Right lobe of liver (tissue), 6 donors: ENCODE data around the gene SHISA7. TPM values are rescaled to one million over a fixed set of nuclear protein-coding genes. Genes with fewer than 3 reads are reported as not detected.
"Not testable (repeated sequence)": the region's sequence is repeated elsewhere in the genome, so short reads cannot be mapped to it uniquely, and the experiment has no call there.

Experiments
- ATAC-seq, 4 donors: fragments of 200-7000 bp; cut with Tn5 transposase; one replicate each; pipeline ENCODE4 v1.9.1; 2020; ENCODE audit warnings: mild to moderate bottlenecking in 4 of 4, moderate library complexity in 4 of 4
- DNase-seq, 3 donors: peaks; one replicate each; pipeline ENCODE4 v3.0.0-alpha.2; 2020
- H3K27ac ChIP-seq, 3 donors: fragments of 200-600 bp; one replicate each; pipeline ENCODE4 v1.8.0; 2022
- H3K27me3 ChIP-seq, 2 donors: fragments of 200-600 bp; one replicate each; pipeline ENCODE4 v1.8.0; 2022
- H3K36me3 ChIP-seq, 4 donors: fragments of 200-600 bp; sonication (generic) in 1 of 4; one replicate each; pipeline versions ENCODE4 v1.5.1 to v1.8.0; 2017 to 2022; ENCODE audit warnings: control low read depth in 1 of 4
- H3K4me1 ChIP-seq, 4 donors: fragments of 200-600 bp; sonication (generic) in 1 of 4; one replicate each; pipeline versions ENCODE4 v1.5.1 to v1.8.0; 2017 to 2022; ENCODE audit warnings: control low read depth in 1 of 4
- H3K4me3 ChIP-seq, 3 donors: fragments of 200-600 bp; one replicate each; pipeline ENCODE4 v1.8.0; 2022
- H3K9me3 ChIP-seq, 4 donors: fragments of 200-600 bp; sonication (generic) in 1 of 4; one replicate each; pipeline versions ENCODE4 v1.5.1 to v1.8.0; 2017 to 2022; ENCODE audit warnings: control low read depth in 1 of 4
- CTCF ChIP-seq, 4 donors: fragments of 200-600 bp in 3 of 4; fragments of 450-650 bp in 1 of 4; IDR thresholded peaks; one replicate each; pipeline versions ENCODE4 v1.5.1 to v1.8.0; 2016 to 2022; ENCODE audit warnings: antibody characterized with exemption in 4 of 4, mild to moderate bottlenecking in 2 of 4
- POLR2A ChIP-seq: fragments of 450-650 bp; IDR thresholded peaks from one replicate; pipeline ENCODE4 v1.6.1; 2017; ENCODE audit warnings: antibody characterized with exemption, mild to moderate bottlenecking
- WGBS: methylation state at CpG from one replicate; pipeline ENCODE4 v1.1.6; 2018; ENCODE audit warnings: low coverage, low lambda C conversion rate; ENCODE audit not compliant: insufficient coverage; ENCODE audit errors: missing lambda C conversion rate; 5-methylcytosine and 5-hydroxymethylcytosine counted together
- intact Hi-C, 2 donors: fragments of 100-400 bp; cut with DNase I; formaldehyde crosslinking; loops; one replicate each; pipeline versions ENCODE4 v1.11.2 to v1.14.1; 2022
- total RNA-seq, 6 experiments: library from RNA; depleted of rRNA in 2 of 6; stranded (reverse); fragments of >200 nt in 2 of 6; fragmentation: NEBNext Ultra II Directional in 3 of 6; extraction: Animal tissue kit (Norgen Biotek cat#: 25700) in 3 of 6; gene quantifications; one replicate each; pipeline versions ENCODE4 v1.1.0 to v1.2.4, GENCODE V29; 2016 to 2023
- donor health status: DM: no; HTN: yes; CAD: no.
- donor health status: DM: no; HTN: no; CAD: no.
- donor health status: DM: no; HTN: no; CAD: no.
- donor health status: DM: no; HTN: yes; CAD: no.
- donor health status: DM: no; HTN: yes; CAD: no.

The SHISA7 gene
- total RNA-seq, 6 experiments from 2014 or later, result 0.04 TPM; not detected in 5

GRCh38 chr19:55451163-55451964, 8.3 kb upstream of the SHISA7 start:
- DNase-seq (peak in 1 of 3 donors; percentile 44), ATAC-seq (no peak)
- TF ChIP-seq CTCF (IDR thresholded peaks at IDR 0.05), result no peak
- no peak for TF ChIP-seq POLR2A
- intact Hi-C loops, result no loop called here
- Histone ChIP-seq H3K27ac (no peak overlapping the region), H3K9me3 (no peaks in the 10 kb centered on the region), H3K36me3 (peaks cover 0 to 10% (median 0%) of the 10 kb centered on the region in 4 donors), H3K4me3 (no peak overlapping the region), H3K27me3 (no peaks in the 10 kb centered on the region), H3K4me1 (no peaks in the 10 kb centered on the region)
- under 1% methylated on average over 24 of the region's 80 CpGs for WGBS

- Histone ChIP-seq H3K27ac (no peak overlapping the region), H3K36me3 (no peaks in the 10 kb centered on the region), H3K4me3 (no peak overlapping the region), H3K27me3 (no peaks in the 10 kb centered on the region), H3K4me1 (no peaks in the 10 kb centered on the region), H3K9me3 (no peaks in the 10 kb centered on the region)
- WGBS, result 16% methylated on average over 11 of the region's 16 CpGs
- no peak for TF ChIP-seq CTCF (IDR thresholded peaks at IDR 0.05)
- no peak for TF ChIP-seq POLR2A
- intact Hi-C loops, result no loop called here
- no peak for ATAC-seq
- peak in 1 of 3 donors; percentile 31 for DNase-seq
Observed at GRCh38 chr19:55449469-55449868, 6.4 kb upstream of the SHISA7 start.

- whole genome bisulfite sequencing, result 89% methylated on average over 5 of the region's 5 CpGs
- H3K27me3 ChIP-seq, ATAC-seq: not testable (repeated sequence)
Observed at GRCh38 chr19:55448175-55448490, 5.0 kb upstream of the SHISA7 start.

GRCh38 chr19:55447421-55448174, 4.5 kb upstream of the SHISA7 start:
- intact Hi-C loops, result no loop called here
- DNase-seq (no peak), ATAC-seq (peak; percentile 29 to 59 (median 42))
- TF ChIP-seq POLR2A, result no peak
- no peak for TF ChIP-seq CTCF (IDR thresholded peaks at IDR 0.05)
- no peaks in the 10 kb centered on the region for H3K9me3 ChIP-seq
- no peaks in the 10 kb centered on the region for H3K36me3 ChIP-seq
- H3K4me3 ChIP-seq, result no peak overlapping the region
- 43% methylated on average over 2 of the region's 16 CpGs for WGBS
- no peaks in the 10 kb centered on the region for H3K27me3 ChIP-seq
- no peak overlapping the region for H3K27ac ChIP-seq
- no peaks in the 10 kb centered on the region for H3K4me1 ChIP-seq

More at GRCh38 chr19:55448175-55448490, 5.0 kb upstream of the SHISA7 start:
- H3K4me3 ChIP-seq, H3K36me3 ChIP-seq, H3K27ac ChIP-seq, H3K9me3 ChIP-seq, H3K4me1 ChIP-seq, intact Hi-C loops, DNase-seq: not testable (repeated sequence)

GRCh38 chr19:55446060-55446459, 3.0 kb upstream of the SHISA7 start:
- no peak overlapping the region for H3K27ac ChIP-seq
- H3K4me3 ChIP-seq, result no peak overlapping the region
- no peaks in the 10 kb centered on the region for H3K36me3 ChIP-seq
- H3K4me1 ChIP-seq, result no peaks in the 10 kb centered on the region
- ATAC-seq, result no peak
- no peak for DNase-seq
- no peaks in the 10 kb centered on the region for H3K9me3 ChIP-seq
- intact Hi-C loops, result no loop called here
- 48% methylated on average over 8 of the region's 8 CpGs for WGBS
- no peaks in the 10 kb centered on the region for H3K27me3 ChIP-seq
- TF ChIP-seq POLR2A (no peak), CTCF (IDR thresholded peaks at IDR 0.05) (no peak)
